Activated CD8-positive, alpha-beta memory T cell treated with anti-CD3 and anti-CD28 coated beads for 4 hours (primary cell): Measurements from ENCODE around the gene ATP10A.

Experiments
- DNase-seq, 2 donors: peaks; one replicate each; pipeline ENCODE4 v3.0.0-alpha.2; 2020; ENCODE audit warnings: low read depth in 2 of 2

Gene ATP10A

GRCh38 chr15:25700916-25701315 lies 162.2 kb downstream of the ATP10A start:
- DNase-seq = no peak

- no peak for DNase-seq
Observed at GRCh38 chr15:25697586-25697985, 165.5 kb downstream of the ATP10A start.

GRCh38 chr15:25695875-25696760 lies 167.0 kb downstream of the ATP10A start:
- no peak for DNase-seq

GRCh38 chr15:25694823-25695312 lies 168.3 kb downstream of the ATP10A start:
- DNase-seq = no peak

GRCh38 chr15:25694239-25694584 lies 168.9 kb downstream of the ATP10A start:
- no peak for DNase-seq

- no peak for DNase-seq
Observed at GRCh38 chr15:25693321-25694238, 169.5 kb downstream of the ATP10A start.

- no peak for DNase-seq
Observed at GRCh38 chr15:25691544-25692430, 171.3 kb downstream of the ATP10A start.

GRCh38 chr15:25690673-25691543 lies 172.2 kb downstream of the ATP10A start:
- DNase-seq = no peak

- DNase-seq = no peak
Observed at GRCh38 chr15:25689592-25689991, 173.5 kb downstream of the ATP10A start.

- DNase-seq = no peak
Observed at GRCh38 chr15:25688166-25688565, 175.0 kb downstream of the ATP10A start.

GRCh38 chr15:25687689-25688088 lies 175.4 kb downstream of the ATP10A start:
- no peak for DNase-seq

- no peak for DNase-seq
Observed at GRCh38 chr15:25687276-25687675, 175.9 kb downstream of the ATP10A start.

- DNase-seq = no peak
Observed at GRCh38 chr15:25686780-25687179, 176.3 kb downstream of the ATP10A start.

GRCh38 chr15:25684521-25685431 lies 178.4 kb downstream of the ATP10A start:
- DNase-seq = no peak

GRCh38 chr15:25683911-25684310 lies 179.2 kb downstream of the ATP10A start:
- no peak for DNase-seq

GRCh38 chr15:25683415-25683814 lies 179.7 kb downstream of the ATP10A start:
- no peak for DNase-seq

GRCh38 chr15:25682340-25682739 lies 180.8 kb downstream of the ATP10A start:
- no peak for DNase-seq

- no peak for DNase-seq
Observed at GRCh38 chr15:25680686-25681025, 182.5 kb downstream of the ATP10A start.

- DNase-seq = no peak
Observed at GRCh38 chr15:25679964-25680685, 183.0 kb downstream of the ATP10A start.
